H1 (cell line): ENCODE measurements around the gene CLEC18C. TPM values are rescaled to one million over a fixed set of nuclear protein-coding genes. Genes with fewer than 3 reads are reported as not detected.

Experiments used
- CTCF ChIA-PET: fragments of 300-600 bp; sonication (Branson Sonifier 250); formaldehyde crosslinking; loops from one replicate; lab custom pipeline; 2021; ENCODE audit not compliant: partially characterized antibody; lab: Charles Lee
- POLR2A ChIA-PET: fragments of 300-600 bp; sonication (Branson Sonifier 250); formaldehyde crosslinking; loops from one replicate; lab custom pipeline; 2021; ENCODE audit warnings: inconsistent platforms; ENCODE audit not compliant: partially characterized antibody; lab: Charles Lee
- DNase-seq, 2 experiments: peaks; one replicate each; pipeline versions ENCODE4 v3.0.0 to v3.0.0-alpha.2; 2010 to 2022; ENCODE audit warnings: low spot score in 2 of 2, low read depth in 1 of 2, mixed read lengths in 1 of 2
- FAIRE-seq: peaks from 2 replicates; lab custom pipeline; 2011; peaks lifted over from hg19 to GRCh38; lab: Jason Lieb, UNC
- H2AFZ ChIP-seq: 2 replicates; pipeline ENCODE4 v1.8.1; 2012; ENCODE audit warnings: low read length, inconsistent platforms
- H2AK5ac ChIP-seq: 2 replicates; pipeline ENCODE4 v1.6.1; 2013; ENCODE audit warnings: low read depth, low read length
- H2BK120ac ChIP-seq: replicated peaks from 2 replicates; pipeline ENCODE3; 2013; ENCODE audit warnings: low read depth, low read length, inconsistent platforms
- H2BK12ac ChIP-seq: 2 replicates; pipeline ENCODE4 v1.6.1; 2013; ENCODE audit warnings: low read depth, low read length
- H2BK15ac ChIP-seq: 2 replicates; pipeline ENCODE4 v1.6.1; 2013; ENCODE audit warnings: low read length
- H2BK20ac ChIP-seq: 2 replicates; pipeline ENCODE4 v1.6.1; 2013; ENCODE audit warnings: low read length
- H2BK5ac ChIP-seq: 2 replicates; pipeline ENCODE4 v1.6.1; 2013; ENCODE audit warnings: low read depth, low read length
- H3K14ac ChIP-seq: 2 replicates; pipeline ENCODE4 v1.6.1; 2013; ENCODE audit warnings: inconsistent platforms; ENCODE audit not compliant: insufficient read length
- H3K18ac ChIP-seq: 2 replicates; pipeline ENCODE4 v1.6.1; 2013; ENCODE audit warnings: low read length; ENCODE audit errors: extremely low read depth
- H3K23ac ChIP-seq: 2 replicates; pipeline ENCODE4 v1.6.1; 2013; ENCODE audit warnings: inconsistent platforms; ENCODE audit not compliant: insufficient read length
- H3K23me2 ChIP-seq: 2 replicates; pipeline ENCODE4 v1.6.1; 2013; ENCODE audit warnings: low read depth, low read length
- H3K27ac ChIP-seq: 2 replicates; pipeline ENCODE4 v1.6.1; 2011; ENCODE audit warnings: low read depth, low read length, inconsistent platforms
- H3K27me3 ChIP-seq, 4 experiments: replicated peaks in 1 of 4; 1 replicate in 1 of 4; 2 replicates in 3 of 4; pipeline versions ENCODE4 v1.6.1 to v1.8.1; 2011 to 2013; ENCODE audit warnings: low read length in 3 of 4, mild to moderate bottlenecking in 3 of 4, inconsistent platforms in 2 of 4, mixed read lengths in 2 of 4, moderate library complexity in 1 of 4; ENCODE audit not compliant: control insufficient read depth in 3 of 4, insufficient read depth in 3 of 4; ENCODE audit errors: extremely low read depth in 1 of 4
- H3K36me3 ChIP-seq, 4 experiments: 2 replicates each; pipeline versions ENCODE4 v1.6.1 to v1.8.1; 2011 to 2013; ENCODE audit warnings: mild to moderate bottlenecking in 4 of 4, low read length in 3 of 4, moderate library complexity in 2 of 4, control low read depth in 1 of 4, inconsistent platforms in 1 of 4; ENCODE audit not compliant: insufficient read depth in 4 of 4, control insufficient read depth in 2 of 4
- H3K4ac ChIP-seq: replicated peaks from 2 replicates; pipeline ENCODE3; 2013; ENCODE audit warnings: low read length, low read depth, mixed read lengths, inconsistent platforms; ENCODE audit not compliant: insufficient read length
- H3K4me1 ChIP-seq, 4 experiments: replicated peaks in 1 of 4; 1 replicate in 1 of 4; 2 replicates in 3 of 4; pipeline versions ENCODE4 v1.6.1 to v1.8.1; 2011 to 2013; ENCODE audit warnings: low read length in 3 of 4, inconsistent platforms in 2 of 4, mixed read lengths in 1 of 4; ENCODE audit not compliant: insufficient read depth in 4 of 4, control insufficient read depth in 3 of 4
- H3K4me2 ChIP-seq, 2 experiments: 2 replicates each; pipeline versions ENCODE4 v1.6.1 to v1.8.1; 2011 to 2013; ENCODE audit warnings: low read depth in 2 of 2, low read length in 2 of 2, control low read depth in 1 of 2, inconsistent platforms in 1 of 2, mild to moderate bottlenecking in 1 of 2; ENCODE audit not compliant: insufficient read depth in 1 of 2
- H3K4me3 ChIP-seq, 4 experiments: fragments of 200-600, 300-600 bp in 1 of 4; sonication (generic), shearing (Covaris generic), sonication (Bioruptor Twin) in 1 of 4; 2 replicates each; pipeline versions ENCODE4 v1.5.1 to v1.8.1; 2011 to 2016; ENCODE audit warnings: low read length in 4 of 4, low read depth in 3 of 4, control low read depth in 2 of 4, inconsistent platforms in 2 of 4, mild to moderate bottlenecking in 2 of 4, mixed read lengths in 1 of 4, moderate library complexity in 1 of 4; ENCODE audit not compliant: insufficient read depth in 2 of 4; ENCODE audit errors: extremely low read depth in 1 of 4
- H3K56ac ChIP-seq: replicated peaks from 2 replicates; pipeline ENCODE3; 2013; ENCODE audit warnings: low read depth, mild to moderate bottlenecking, mixed read lengths, low read length, inconsistent platforms; ENCODE audit not compliant: insufficient read length
- H3K79me1 ChIP-seq: 2 replicates; pipeline ENCODE4 v1.6.1; 2013; ENCODE audit warnings: low read depth, low read length, control low read depth
- H3K79me2 ChIP-seq, 2 experiments: 2 replicates each; pipeline versions ENCODE4 v1.6.1 to v1.8.1; 2012 to 2013; ENCODE audit warnings: low read length in 2 of 2, mild to moderate bottlenecking in 2 of 2, inconsistent platforms in 1 of 2; ENCODE audit not compliant: insufficient read depth in 2 of 2, control insufficient read depth in 1 of 2
- H3K9ac ChIP-seq, 4 experiments: replicated peaks in 1 of 4; 1 replicate in 1 of 4; 2 replicates in 3 of 4; pipeline versions ENCODE4 v1.6.1 to v1.8.1; 2011 to 2013; ENCODE audit warnings: low read depth in 3 of 4, low read length in 3 of 4, control low read depth in 2 of 4, mild to moderate bottlenecking in 2 of 4, moderate library complexity in 2 of 4, inconsistent platforms in 1 of 4; ENCODE audit errors: extremely low read depth in 1 of 4
- H3K9me3 ChIP-seq, 2 experiments: 2 replicates each; pipeline versions ENCODE4 v1.6.1 to v1.8.1; 2012 to 2013; ENCODE audit warnings: mild to moderate bottlenecking in 2 of 2, moderate library complexity in 2 of 2, control low read depth in 1 of 2, inconsistent platforms in 1 of 2, low read depth in 1 of 2, low read length in 1 of 2, mixed read lengths in 1 of 2; ENCODE audit not compliant: insufficient read depth in 2 of 2
- H4K20me1 ChIP-seq, 2 experiments: replicated peaks in 1 of 2; 2 replicates each; pipeline versions ENCODE3 to v1.8.1; 2011 to 2013; ENCODE audit warnings: inconsistent platforms in 2 of 2, low read length in 2 of 2, mild to moderate bottlenecking in 1 of 2; ENCODE audit not compliant: insufficient read depth in 2 of 2, control insufficient read depth in 1 of 2
- H4K5ac ChIP-seq: 2 replicates; pipeline ENCODE4 v1.6.1; 2013; ENCODE audit warnings: low read length, low read depth, mixed read lengths, inconsistent platforms; ENCODE audit not compliant: insufficient read length
- H4K8ac ChIP-seq: 2 replicates; pipeline ENCODE4 v1.8.0; 2013; ENCODE audit warnings: mild to moderate bottlenecking, moderate library complexity, low read length, inconsistent platforms; ENCODE audit not compliant: insufficient read depth; ENCODE audit errors: extremely low read depth
- H4K91ac ChIP-seq: replicated peaks from 2 replicates; pipeline ENCODE3; 2013; ENCODE audit warnings: low read length, mixed read lengths, inconsistent platforms; ENCODE audit not compliant: insufficient read length
- KDM4A ChIP-seq: IDR thresholded peaks from one replicate; pipeline ENCODE4 v1.7.1; 2012; ENCODE audit warnings: low read depth, mild to moderate bottlenecking, moderate library complexity, low read length, inconsistent platforms; ENCODE audit not compliant: severe bottlenecking
- POLR2AphosphoS5 ChIP-seq: IDR thresholded peaks from 2 replicates; pipeline ENCODE4 v1.6.1; 2011; ENCODE audit warnings: low read depth, low read length
- SIN3A ChIP-seq, 2 experiments: IDR thresholded peaks in 1 of 2; conservative IDR thresholded peaks in 1 of 2; 2 replicates each; pipeline ENCODE4 v1.6.1; 2011 to 2012; ENCODE audit warnings: low read length in 2 of 2, improper control_type of control experiment in 1 of 2, low read depth in 1 of 2, mild to moderate bottlenecking in 1 of 2
- WGBS, 2 experiments: shearing (Covaris generic) in 1 of 2; methylation state at CpG; one replicate each; pipeline versions ENCODE4 v1.1.6 to v1.1.7; 2013 to 2015; ENCODE audit warnings: low lambda C conversion rate in 2 of 2, mixed read lengths in 2 of 2, inconsistent platforms in 1 of 2, low coverage in 1 of 2, missing lambda C conversion rate in 1 of 2; ENCODE audit not compliant: insufficient replicate concordance in 2 of 2, insufficient coverage in 1 of 2, insufficient read length in 1 of 2; ENCODE audit errors: extremely low coverage in 1 of 2, missing lambda C conversion rate in 1 of 2; 5-methylcytosine and 5-hydroxymethylcytosine counted together
- polyA plus RNA-seq, 7 experiments: library from polyadenylated mRNA; depleted of rRNA in 3 of 7; stranded (reverse) in 5 of 7; unstranded in 2 of 7; fragments of >200 nt in 5 of 7; fragments of 200-250 nt in 2 of 7; gene quantifications; 1 replicate in 5 of 7; 2 replicates in 1 of 7; 4 replicates in 1 of 7; pipeline versions ENCODE4 v1.2.1 to v1.2.3, GENCODE V29; 2011 to 2013; ENCODE audit warnings: missing spikeins in 2 of 7, mixed read lengths in 2 of 7
- total RNA-seq: library from RNA; stranded (reverse); fragmentation: NEBNext Ultra II Directional; extraction: Animal tissue kit (Norgen Biotek cat#: 25700); gene quantifications from 2 replicates; pipeline ENCODE4 v1.2.1, GENCODE V29; 2021
- TF ChIP-seq, protein P1 (sequence below), 3 experiments: IDR thresholded peaks; 1 replicate in 2 of 3; 2 replicates in 1 of 3; pipeline versions ENCODE4 v1.5.1 to v1.6.1; 2011; ENCODE audit warnings: low read length in 3 of 3, mild to moderate bottlenecking in 3 of 3, inconsistent platforms in 2 of 3, low read depth in 1 of 3, moderate library complexity in 1 of 3; ENCODE audit not compliant: insufficient read depth in 1 of 3; ENCODE audit errors: control extremely low read depth in 1 of 3

The CLEC18C gene
- total and polyA plus RNA-seq, 2 of the 8 experiments (the other 6 are each of a cell fraction or from before 2014, with no cell fraction given) = 0.11 TPM; not detected in 1

DNA sequence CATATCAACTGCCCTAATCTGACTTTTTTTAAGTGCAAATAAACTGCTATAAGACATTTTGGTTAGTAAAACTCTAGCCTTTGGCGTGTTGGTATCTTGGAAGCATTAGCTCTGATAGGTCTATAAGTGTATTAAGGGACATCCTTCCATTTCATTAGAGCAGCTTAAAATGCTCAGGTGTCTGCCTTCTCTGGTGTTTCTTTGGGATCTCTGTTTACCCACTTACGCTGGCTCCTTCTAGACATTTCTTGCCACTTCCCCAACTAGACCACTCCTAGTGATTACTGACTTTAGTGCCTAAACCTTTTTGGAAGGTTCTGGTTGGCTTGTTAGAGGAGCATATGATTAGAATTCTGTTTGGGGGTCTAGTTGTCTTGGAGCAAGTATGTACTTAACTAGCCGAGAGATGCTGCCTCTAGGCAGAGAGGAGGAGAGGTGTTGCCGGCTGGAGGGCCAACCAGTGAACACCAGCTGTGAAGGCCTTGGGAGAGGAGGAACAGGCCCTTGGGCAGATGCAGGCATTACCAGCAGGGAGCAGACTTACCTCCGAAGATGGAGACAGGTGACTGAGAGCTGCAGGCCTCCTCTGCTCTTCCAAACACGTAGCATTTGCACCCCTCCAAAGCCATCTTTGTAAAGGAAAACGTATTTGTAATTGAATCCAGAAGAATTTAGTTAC, 15.2 kb upstream of the CLEC18C start:
- FAIRE-seq = no peak
- H2BK120ac ChIP-seq = no peak overlapping the region
- H2AFZ ChIP-seq = no peak overlapping the region
- no peak overlapping the region for H4K91ac ChIP-seq
- no peak overlapping the region for H3K23ac ChIP-seq
- H2BK20ac ChIP-seq = no peak overlapping the region
- ChIA-PET CTCF (interaction anchor here (0.6 to 2.5 kb wide), 6 partner anchors 8 to 347 kb away, joined by 3 to 11 read pairs (median 6); no protein-coding TSS in a partner anchor), POLR2A (interaction anchor here (2.8 kb wide), 1 partner anchor 93 kb away, joined by 14 read pairs; the partner anchor contains the start of gene EXOSC6)
- no peak overlapping the region for H3K18ac ChIP-seq
- H3K79me2 ChIP-seq = no peaks in the 10 kb centered on the region
- H3K4ac ChIP-seq = no peak overlapping the region
- no peak overlapping the region for H2BK15ac ChIP-seq
- H3K56ac ChIP-seq = no peak overlapping the region
- peaks cover 0 to 7% of the 10 kb centered on the region in 2 experiments for H4K20me1 ChIP-seq
- H2BK5ac ChIP-seq = no peak overlapping the region
- DNase-seq = no peak
- no peaks in the 10 kb centered on the region for H3K79me1 ChIP-seq
- H3K4me2 ChIP-seq = no peak overlapping the region
- H3K9me3 ChIP-seq = no peaks in the 10 kb centered on the region
- no peaks in the 10 kb centered on the region; the same call in 1 of the 2 replicates for H3K23me2 ChIP-seq
- H2AK5ac ChIP-seq = no peak overlapping the region
- no peak overlapping the region for H4K8ac ChIP-seq
- TF ChIP-seq POLR2AphosphoS5 = peak; percentile 24; the same call in 1 of the 2 replicates
- TF ChIP-seq SIN3A (conservative IDR thresholded peaks at IDR 0.05 in 1 of 2, IDR thresholded peaks at IDR 0.05 in 1 of 2; ENCODE audit: low read depth in 1 of 2, low read length in 2 of 2) = no peak
- no peak for TF ChIP-seq KDM4A
- TF ChIP-seq, protein P1, sequence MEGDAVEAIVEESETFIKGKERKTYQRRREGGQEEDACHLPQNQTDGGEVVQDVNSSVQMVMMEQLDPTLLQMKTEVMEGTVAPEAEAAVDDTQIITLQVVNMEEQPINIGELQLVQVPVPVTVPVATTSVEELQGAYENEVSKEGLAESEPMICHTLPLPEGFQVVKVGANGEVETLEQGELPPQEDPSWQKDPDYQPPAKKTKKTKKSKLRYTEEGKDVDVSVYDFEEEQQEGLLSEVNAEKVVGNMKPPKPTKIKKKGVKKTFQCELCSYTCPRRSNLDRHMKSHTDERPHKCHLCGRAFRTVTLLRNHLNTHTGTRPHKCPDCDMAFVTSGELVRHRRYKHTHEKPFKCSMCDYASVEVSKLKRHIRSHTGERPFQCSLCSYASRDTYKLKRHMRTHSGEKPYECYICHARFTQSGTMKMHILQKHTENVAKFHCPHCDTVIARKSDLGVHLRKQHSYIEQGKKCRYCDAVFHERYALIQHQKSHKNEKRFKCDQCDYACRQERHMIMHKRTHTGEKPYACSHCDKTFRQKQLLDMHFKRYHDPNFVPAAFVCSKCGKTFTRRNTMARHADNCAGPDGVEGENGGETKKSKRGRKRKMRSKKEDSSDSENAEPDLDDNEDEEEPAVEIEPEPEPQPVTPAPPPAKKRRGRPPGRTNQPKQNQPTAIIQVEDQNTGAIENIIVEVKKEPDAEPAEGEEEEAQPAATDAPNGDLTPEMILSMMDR (IDR thresholded peaks at IDR 0.05; ENCODE audit: control extremely low read depth in 1 of 3, insufficient read depth in 1 of 3, low read depth in 1 of 3, low read length in 3 of 3) = peak in 2 of 3 experiments; percentile 9 to 29; a peak in 3 of 4 replicates
- H4K5ac ChIP-seq = no peak overlapping the region
- no peaks in the 10 kb centered on the region for H3K27me3 ChIP-seq
- no peak overlapping the region for H3K4me3 ChIP-seq
- H3K27ac ChIP-seq = no peak overlapping the region
- no peaks in the 10 kb centered on the region for H3K4me1 ChIP-seq
- H3K14ac ChIP-seq = no peak overlapping the region
- no peak overlapping the region for H2BK12ac ChIP-seq
- no peak overlapping the region for H3K9ac ChIP-seq
- WGBS, 2 experiments = 85% methylated on average over 7 of the region's 7 CpGs; no CpG with 5 or more reads in 1 of the 2 experiments
- peaks cover 27 to 81% (median 55%) of the 10 kb centered on the region in 4 experiments for H3K36me3 ChIP-seq
